HEK293T (cell line): ENCODE results near the gene TCTN3.

Source experiments
- BHLHE40 ChIP-seq: fragments of 450-650 bp; IDR thresholded peaks from 2 replicates; pipeline ENCODE4 v1.6.1; 2016; ENCODE audit warnings: mild to moderate bottlenecking, moderate library complexity, borderline replicate concordance
- FOXA1 ChIP-seq: fragments of 450-650 bp; IDR thresholded peaks from 2 replicates; pipeline ENCODE4 v1.6.1; 2016; ENCODE audit warnings: mild to moderate bottlenecking
- LEF1 ChIP-seq: fragments of 450-650 bp; IDR thresholded peaks from 2 replicates; pipeline ENCODE4 v1.6.1; 2017; ENCODE audit warnings: mild to moderate bottlenecking, borderline replicate concordance
- SP1 ChIP-seq: fragments of 450-650 bp; IDR thresholded peaks from 2 replicates; pipeline ENCODE4 v1.6.1; 2017
- SUZ12 ChIP-seq: fragments of 450-650 bp; IDR thresholded peaks from 2 replicates; pipeline ENCODE4 v1.6.1; 2016; ENCODE audit warnings: mild to moderate bottlenecking
- TARDBP ChIP-seq: fragments of 450-650 bp; IDR thresholded peaks from 2 replicates; pipeline ENCODE4 v1.6.1; 2016
- ZNF384 ChIP-seq: fragments of 450-650 bp; IDR thresholded peaks from 2 replicates; pipeline ENCODE4 v1.6.1; 2016
- TF ChIP-seq, protein P1 (sequence below): fragments of 450-650 bp; IDR thresholded peaks from 2 replicates; pipeline ENCODE4 v1.6.1; 2016

DNA sequence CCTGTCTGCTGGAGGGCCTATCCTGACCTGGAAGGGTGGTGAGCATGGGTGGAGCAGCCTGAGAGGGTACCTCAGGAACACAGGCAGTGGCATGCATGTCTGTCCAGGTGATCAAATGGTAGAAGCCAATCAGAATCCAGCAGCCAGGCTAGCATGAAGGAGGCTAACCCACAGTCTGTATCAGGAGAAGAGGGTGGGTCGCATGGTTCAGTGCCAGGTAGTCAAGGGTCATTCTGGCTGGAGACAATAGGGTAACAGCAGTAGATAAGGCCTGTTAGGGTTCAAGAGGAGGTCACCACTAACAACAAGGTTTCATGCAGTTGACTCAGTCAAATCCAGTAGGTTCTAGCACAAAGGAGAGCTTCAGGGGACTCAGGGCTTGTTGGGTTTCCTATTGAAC is 47.6 kb downstream of the TCTN3 start:
- TF ChIP-seq BHLHE40 = no peak
- TF ChIP-seq LEF1 = no peak
- TF ChIP-seq FOXA1 = no peak
- TF ChIP-seq SUZ12 = no peak
- no peak for TF ChIP-seq ZNF384
- TF ChIP-seq TARDBP = no peak
- TF ChIP-seq SP1 = no peak
- TF ChIP-seq, protein P1, sequence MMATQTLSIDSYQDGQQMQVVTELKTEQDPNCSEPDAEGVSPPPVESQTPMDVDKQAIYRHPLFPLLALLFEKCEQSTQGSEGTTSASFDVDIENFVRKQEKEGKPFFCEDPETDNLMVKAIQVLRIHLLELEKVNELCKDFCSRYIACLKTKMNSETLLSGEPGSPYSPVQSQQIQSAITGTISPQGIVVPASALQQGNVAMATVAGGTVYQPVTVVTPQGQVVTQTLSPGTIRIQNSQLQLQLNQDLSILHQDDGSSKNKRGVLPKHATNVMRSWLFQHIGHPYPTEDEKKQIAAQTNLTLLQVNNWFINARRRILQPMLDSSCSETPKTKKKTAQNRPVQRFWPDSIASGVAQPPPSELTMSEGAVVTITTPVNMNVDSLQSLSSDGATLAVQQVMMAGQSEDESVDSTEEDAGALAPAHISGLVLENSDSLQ = no peak
